Large intestine (tissue), 3 donors: Measurements from ENCODE around the gene MAPKAPK2. TPM values are rescaled to one million over a fixed set of nuclear protein-coding genes. Genes with fewer than 3 reads are reported as not detected.

Experiments
- DNase-seq, 2 donors: peaks; one replicate each; pipeline versions ENCODE4 v3.0.0 to v3.0.0-alpha.2; 2013
- H3K27ac ChIP-seq: one replicate; pipeline ENCODE4 v1.5.1; 2013; ENCODE audit warnings: low read length
- H3K27me3 ChIP-seq: 2 replicates; pipeline ENCODE4 v1.6.1; 2013; ENCODE audit warnings: low read length; ENCODE audit not compliant: control insufficient read depth, insufficient read depth
- H3K36me3 ChIP-seq: 2 replicates; pipeline ENCODE4 v1.6.1; 2013; ENCODE audit warnings: low read length; ENCODE audit not compliant: control insufficient read depth, insufficient read depth
- H3K4me1 ChIP-seq: one replicate; pipeline ENCODE4 v1.6.1; 2013; ENCODE audit warnings: low read length; ENCODE audit not compliant: control insufficient read depth, insufficient read depth
- H3K4me3 ChIP-seq: one replicate; pipeline ENCODE4 v1.5.1; 2013; ENCODE audit warnings: low read length
- H3K9me3 ChIP-seq: one replicate; pipeline ENCODE4 v1.6.1; 2013; ENCODE audit warnings: mild to moderate bottlenecking, low read depth, low read length, moderate library complexity; ENCODE audit not compliant: control insufficient read depth
- WGBS: methylation state at CpG from one replicate; pipeline ENCODE4 v1.1.5; 2013; ENCODE audit warnings: low lambda C conversion rate; ENCODE audit not compliant: insufficient coverage; 5-methylcytosine and 5-hydroxymethylcytosine counted together
- polyA plus RNA-seq: library from polyadenylated mRNA; unstranded; fragments of 120-200 nt; gene quantifications from one replicate; pipeline ENCODE4 v1.2.1, GENCODE V29; 2013

Gene MAPKAPK2
- polyA plus RNA-seq, 1 donor = 79.6 TPM

DNA sequence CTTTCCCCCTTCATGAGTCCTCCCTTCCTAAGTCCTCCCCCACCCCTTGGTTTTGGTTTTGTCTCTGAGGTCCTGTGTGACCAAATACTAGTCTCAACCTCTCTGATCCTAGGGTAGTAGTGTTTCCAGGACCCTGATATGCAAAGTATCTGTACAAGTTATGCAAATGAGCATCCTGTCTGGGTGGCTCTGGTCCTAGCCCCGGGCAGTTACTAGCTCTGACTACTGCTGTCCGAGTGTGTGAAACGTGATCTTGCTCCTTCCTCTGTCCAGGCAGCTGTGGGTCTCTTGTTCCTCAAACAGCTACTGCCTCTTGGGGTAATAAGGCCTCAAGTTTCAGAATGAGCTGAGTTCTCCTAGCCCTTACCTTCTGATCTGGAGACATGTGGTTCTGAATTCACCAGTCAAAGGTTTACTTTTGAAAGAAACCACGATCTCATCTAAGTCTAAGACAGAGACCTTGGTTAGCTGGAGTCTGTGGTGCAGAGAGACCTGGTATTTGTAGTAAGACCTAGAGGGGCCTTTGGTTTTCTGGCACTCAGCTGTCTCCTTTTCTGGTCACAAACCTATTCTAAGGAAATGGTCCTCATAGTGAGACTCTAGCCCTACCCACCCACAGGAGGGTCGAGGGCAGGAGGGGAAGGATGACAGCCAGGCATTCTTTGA lies 54.8 kb downstream of the MAPKAPK2 start:
- no peaks in the 10 kb centered on the region for H3K9me3 ChIP-seq
- no peaks in the 10 kb centered on the region for H3K4me1 ChIP-seq
- no CpG with 5 or more reads among the region's 5 CpGs for WGBS
- no peaks in the 10 kb centered on the region for H3K27me3 ChIP-seq
- DNase-seq = no peak
- no peak overlapping the region for H3K4me3 ChIP-seq
- no peak overlapping the region for H3K27ac ChIP-seq
- H3K36me3 ChIP-seq = peaks cover 17% of the 10 kb centered on the region

DNA sequence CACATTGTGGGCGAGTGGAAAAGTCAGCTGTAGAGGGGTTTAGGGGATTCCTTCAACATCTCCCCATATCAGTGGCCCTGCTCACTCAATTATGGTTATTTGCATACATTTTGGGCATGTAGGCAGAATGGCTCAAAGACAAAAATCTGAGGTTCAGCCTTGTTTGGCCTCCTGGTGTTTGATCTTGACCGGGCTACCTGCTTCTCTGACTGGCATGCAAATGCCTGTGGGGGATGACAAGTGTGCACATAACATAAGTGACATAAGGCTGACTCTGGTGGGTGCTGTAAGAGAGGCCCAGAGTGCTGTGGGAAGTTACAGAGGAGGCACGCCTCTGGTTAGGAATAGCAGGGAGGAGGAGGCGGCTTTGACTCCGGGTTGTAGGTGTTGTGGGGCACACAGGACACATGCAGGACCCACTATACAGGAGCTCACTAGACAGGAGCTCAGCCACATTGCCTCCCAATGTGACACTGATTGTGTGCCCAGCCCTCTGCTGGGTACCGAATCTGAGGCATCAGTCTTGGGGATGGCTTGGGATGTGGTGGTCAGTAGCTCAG lies 56.5 kb downstream of the MAPKAPK2 start:
- Histone ChIP-seq H3K4me3 (no peak overlapping the region), H3K9me3 (no peaks in the 10 kb centered on the region), H3K4me1 (no peaks in the 10 kb centered on the region), H3K27ac (no peak overlapping the region), H3K36me3 (peaks cover under 1% of the 10 kb centered on the region), H3K27me3 (no peaks in the 10 kb centered on the region)
- no peak for DNase-seq
- WGBS = no CpG with 5 or more reads among the region's 6 CpGs

DNA sequence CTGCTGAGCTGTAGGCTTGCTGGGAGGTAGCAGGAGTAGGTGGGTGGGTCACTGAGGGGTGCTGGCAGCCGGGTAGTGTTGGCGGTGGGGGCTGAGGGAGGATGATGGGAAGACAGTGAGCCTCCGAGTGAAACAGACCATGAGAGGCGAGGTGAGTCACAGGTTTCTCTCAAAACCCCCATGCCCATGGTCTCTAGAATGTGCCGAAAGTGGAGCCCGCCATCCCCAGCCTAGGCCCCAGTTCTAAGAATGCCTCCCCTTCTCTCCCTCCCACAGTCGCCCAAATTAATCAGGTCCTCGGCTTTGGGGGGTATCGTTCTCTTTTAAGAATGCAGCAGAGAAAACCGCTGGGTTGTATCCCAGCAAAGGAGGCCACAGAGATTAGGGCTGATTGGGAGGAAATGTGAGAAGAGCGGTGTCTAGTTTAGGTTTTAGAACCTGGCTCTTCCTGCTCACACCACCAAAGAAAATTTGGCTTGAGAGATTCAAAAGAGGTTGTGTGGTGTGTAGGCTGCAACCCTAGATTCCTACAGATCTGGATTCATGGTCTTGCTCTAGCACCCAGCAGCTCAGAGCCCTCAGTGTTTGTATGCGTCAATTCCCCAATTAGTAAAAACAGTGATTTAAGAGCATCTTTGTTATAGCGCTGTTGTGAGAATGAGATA lies 58.1 kb downstream of the MAPKAPK2 start:
- Histone ChIP-seq H3K9me3 (no peaks in the 10 kb centered on the region), H3K27ac (no peak overlapping the region), H3K4me1 (no peaks in the 10 kb centered on the region), H3K4me3 (no peak overlapping the region), H3K36me3 (no peaks in the 10 kb centered on the region), H3K27me3 (no peaks in the 10 kb centered on the region)
- 100% methylated on average over 1 of the region's 13 CpGs for WGBS
- DNase-seq = no peak

DNA sequence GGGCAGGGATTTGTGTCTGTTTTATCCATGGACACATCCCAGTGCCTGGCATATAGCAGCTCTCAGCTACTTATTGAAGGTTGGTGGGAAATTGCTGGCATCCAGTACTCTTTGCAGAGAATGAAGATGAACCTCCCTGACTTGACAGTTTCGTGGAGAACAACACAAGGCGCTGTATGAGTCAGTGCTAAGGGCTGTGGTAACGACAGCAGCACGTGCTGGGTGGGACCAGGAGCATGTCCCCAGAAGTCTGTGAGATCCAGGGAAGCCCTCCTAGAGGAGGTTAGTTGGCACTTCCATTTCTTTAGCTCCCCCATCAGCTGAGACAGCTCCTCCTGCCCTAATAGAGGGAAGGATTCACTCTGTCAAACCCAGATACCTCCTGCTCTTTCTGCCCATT lies 60.0 kb downstream of the MAPKAPK2 start:
- Histone ChIP-seq H3K4me1 (no peaks in the 10 kb centered on the region), H3K27me3 (peaks cover 2% of the 10 kb centered on the region), H3K36me3 (no peaks in the 10 kb centered on the region), H3K27ac (no peak overlapping the region), H3K9me3 (no peaks in the 10 kb centered on the region), H3K4me3 (no peak overlapping the region)
- DNase-seq = no peak
- no CpG with 5 or more reads among the region's 4 CpGs for WGBS

DNA sequence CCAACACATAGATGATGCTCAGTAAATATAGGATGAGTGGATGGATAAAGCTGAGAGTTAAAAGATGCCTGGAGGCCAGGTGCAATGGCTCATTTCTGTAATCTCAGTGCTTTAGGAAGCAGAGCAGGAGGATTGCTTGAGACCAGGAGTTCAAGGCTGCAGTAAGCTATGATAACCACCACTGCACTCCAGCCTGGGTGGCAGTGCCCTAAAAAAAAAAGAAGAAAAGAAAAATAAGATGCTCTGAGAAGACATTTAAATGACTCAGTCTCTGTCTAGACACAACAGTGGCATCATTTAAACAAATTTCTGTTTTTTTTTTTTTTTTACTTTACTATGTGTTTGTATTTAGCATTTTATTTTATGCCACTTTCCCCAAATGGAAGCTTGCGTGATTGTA lies 60.6 kb downstream of the MAPKAPK2 start:
- WGBS = 100% methylated on average over 1 of the region's 1 CpG
- no peak overlapping the region for H3K27ac ChIP-seq

DNA sequence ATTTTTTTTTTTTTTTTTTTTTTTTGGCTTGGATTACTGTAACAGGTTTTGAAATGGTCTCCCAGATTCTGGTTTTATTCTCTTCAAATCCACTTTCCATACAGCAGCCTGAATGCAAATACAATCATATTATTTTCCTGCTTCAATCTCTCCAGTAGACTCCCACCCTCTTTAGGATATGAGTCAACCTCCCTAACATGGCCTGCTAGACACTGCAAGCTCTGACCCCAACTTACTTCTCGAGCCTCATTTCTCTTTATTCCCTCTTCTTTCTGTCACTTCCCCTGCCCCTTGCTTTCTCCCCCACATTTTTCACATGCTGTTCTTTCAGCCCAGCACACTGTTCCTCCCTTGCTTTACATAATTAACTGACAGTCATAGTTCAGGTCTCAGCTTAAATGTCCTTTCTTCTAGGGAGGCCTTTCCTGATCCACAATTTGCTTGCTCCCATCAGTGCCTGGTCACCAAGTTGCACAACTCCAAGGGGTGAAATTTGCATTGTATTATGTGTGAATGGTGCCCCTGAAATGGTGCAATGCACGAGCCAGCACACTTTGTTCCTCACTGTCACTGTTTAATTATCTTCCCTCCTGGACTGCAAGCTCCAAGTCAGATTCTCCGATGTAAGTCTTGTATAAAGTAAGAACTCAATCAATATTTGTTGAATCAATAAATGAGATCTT lies 63.8 kb downstream of the MAPKAPK2 start:
- Histone ChIP-seq H3K9me3 (no peaks in the 10 kb centered on the region), H3K4me3 (no peak overlapping the region), H3K27ac (no peak overlapping the region), H3K36me3 (no peaks in the 10 kb centered on the region), H3K27me3 (peaks cover 10% of the 10 kb centered on the region), H3K4me1 (no peaks in the 10 kb centered on the region)
- WGBS = 86% methylated on average over 1 of the region's 3 CpGs
- no peak for DNase-seq

More for the DNA sequence above, 60.6 kb downstream of the MAPKAPK2 start:
- DNase-seq = no peak
- Histone ChIP-seq H3K36me3 (no peaks in the 10 kb centered on the region), H3K27me3 (peaks cover 2% of the 10 kb centered on the region), H3K9me3 (no peaks in the 10 kb centered on the region), H3K4me1 (no peaks in the 10 kb centered on the region), H3K4me3 (no peak overlapping the region)

DNA sequence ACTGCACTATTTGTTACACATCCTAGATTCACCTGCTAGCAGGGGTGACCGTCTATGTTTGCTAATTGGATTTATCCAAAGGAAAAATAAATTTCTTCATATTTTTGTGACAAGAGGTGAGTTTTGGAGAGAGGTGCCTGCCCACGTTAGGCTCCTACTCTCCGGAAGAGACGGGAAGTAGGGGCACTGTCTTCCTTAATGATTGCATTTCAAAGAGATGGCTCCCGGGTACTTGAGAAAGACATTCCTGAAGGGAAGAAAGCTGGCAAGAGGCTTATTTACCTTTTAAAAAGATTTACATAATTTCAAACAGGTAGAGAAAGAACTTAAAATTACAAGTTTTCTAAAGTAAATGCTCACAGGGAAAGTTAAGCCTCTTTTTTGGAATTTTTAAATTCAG lies 67.2 kb downstream of the MAPKAPK2 start:
- no peaks in the 10 kb centered on the region for H3K36me3 ChIP-seq
- H3K4me3 ChIP-seq = no peak overlapping the region
- H3K27me3 ChIP-seq = peaks cover 10% of the 10 kb centered on the region
- 60% methylated on average over 1 of the region's 5 CpGs for WGBS
- H3K27ac ChIP-seq = no peak overlapping the region
- DNase-seq = no peak
- H3K9me3 ChIP-seq = no peaks in the 10 kb centered on the region
- no peaks in the 10 kb centered on the region for H3K4me1 ChIP-seq

DNA sequence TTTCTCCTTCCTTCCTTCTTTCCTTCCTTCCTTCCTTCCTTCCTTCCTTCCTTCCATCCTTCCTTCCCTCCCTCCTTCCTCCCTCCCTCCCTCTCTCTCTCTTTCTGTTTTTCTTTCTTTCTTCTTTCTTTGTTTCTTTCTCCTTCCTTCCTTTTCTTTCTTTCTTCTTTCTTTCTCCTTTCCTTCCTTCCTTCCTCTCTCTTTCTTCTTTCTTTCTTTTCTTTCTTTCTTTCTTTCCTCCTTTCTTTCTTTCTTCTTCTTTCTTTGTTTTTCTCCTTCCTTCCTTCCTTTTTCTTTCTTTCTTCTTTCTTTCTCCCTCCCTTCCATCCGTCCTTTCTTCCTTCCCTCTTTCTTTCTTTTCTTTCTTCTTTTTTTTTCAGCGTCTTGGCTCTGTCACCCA lies 67.8 kb downstream of the MAPKAPK2 start:
- no peak for DNase-seq
- 88% methylated on average over 2 of the region's 2 CpGs for WGBS
- no peaks in the 10 kb centered on the region for H3K9me3 ChIP-seq

DNA sequence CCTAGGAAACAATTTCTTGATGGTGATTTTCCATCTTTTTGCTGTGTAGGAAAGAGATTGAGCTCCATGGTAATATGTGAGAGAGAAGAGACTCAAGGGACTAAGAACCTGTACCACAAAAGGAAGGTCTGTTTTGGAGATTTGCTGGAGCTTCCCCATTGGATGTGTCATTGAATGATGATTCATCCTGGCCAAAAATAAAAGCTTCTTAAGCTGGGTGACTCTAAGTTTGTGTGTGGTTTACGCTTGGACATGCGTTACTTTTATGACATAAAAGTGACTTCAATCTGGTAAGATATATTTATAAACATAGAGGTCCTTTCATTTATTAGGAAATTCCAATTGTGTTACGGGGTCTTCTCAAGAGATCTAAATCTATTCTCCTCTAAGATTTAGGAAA lies 68.4 kb downstream of the MAPKAPK2 start:
- no CpG with 5 or more reads among the region's 3 CpGs for WGBS
- no peak overlapping the region for H3K4me3 ChIP-seq
- no peaks in the 10 kb centered on the region for H3K4me1 ChIP-seq
- H3K36me3 ChIP-seq = no peaks in the 10 kb centered on the region
- DNase-seq = no peak
- H3K27me3 ChIP-seq = peaks cover 10% of the 10 kb centered on the region
- no peak overlapping the region for H3K27ac ChIP-seq
- H3K9me3 ChIP-seq = no peaks in the 10 kb centered on the region

More for the DNA sequence above, 67.8 kb downstream of the MAPKAPK2 start:
- Histone ChIP-seq H3K27me3 (peaks cover 10% of the 10 kb centered on the region), H3K4me3 (no peak overlapping the region), H3K27ac (no peak overlapping the region), H3K36me3 (no peaks in the 10 kb centered on the region), H3K4me1 (no peaks in the 10 kb centered on the region)

DNA sequence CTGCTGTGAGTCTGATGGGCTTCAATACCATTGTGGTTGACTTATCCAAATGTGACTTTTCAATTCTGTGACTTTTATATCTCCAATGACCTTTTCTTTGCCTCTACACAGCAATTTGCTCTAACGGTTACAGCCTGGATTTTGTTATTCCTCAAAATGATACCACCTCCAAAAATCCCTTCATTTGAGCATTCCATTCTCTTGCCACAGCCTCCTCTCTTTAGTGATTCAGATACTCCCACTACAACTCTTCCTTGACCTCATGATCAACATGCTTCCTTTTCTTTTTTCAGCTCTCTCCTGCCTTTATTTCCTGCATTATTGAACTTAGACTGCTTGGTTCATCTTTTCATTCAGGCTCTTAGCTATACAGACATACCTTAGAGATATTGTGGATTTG lies 69.3 kb downstream of the MAPKAPK2 start:
- H3K4me3 ChIP-seq = no peak overlapping the region
- no peaks in the 10 kb centered on the region for H3K36me3 ChIP-seq
- H3K4me1 ChIP-seq = no peaks in the 10 kb centered on the region
- no peak for DNase-seq
- 80% methylated on average over 1 of the region's 1 CpG for WGBS
- H3K27ac ChIP-seq = no peak overlapping the region
- H3K27me3 ChIP-seq = peaks cover 10% of the 10 kb centered on the region
- H3K9me3 ChIP-seq = no peaks in the 10 kb centered on the region
